HG03457 (cell line): ENCODE results near the gene PRKAA2.
"Not testable (repeated sequence)": the region's sequence is repeated elsewhere in the genome, so short reads cannot be mapped to it uniquely, and the experiment has no call there.

Experiments used
- ATAC-seq: cut with Tn5 transposase; IDR thresholded peaks from one replicate; pipeline ENCODE4 v1.9.1; 2021; ENCODE audit warnings: moderate number of reproducible peaks; ENCODE audit not compliant: unreplicated experiment

PRKAA2 gene

DNA sequence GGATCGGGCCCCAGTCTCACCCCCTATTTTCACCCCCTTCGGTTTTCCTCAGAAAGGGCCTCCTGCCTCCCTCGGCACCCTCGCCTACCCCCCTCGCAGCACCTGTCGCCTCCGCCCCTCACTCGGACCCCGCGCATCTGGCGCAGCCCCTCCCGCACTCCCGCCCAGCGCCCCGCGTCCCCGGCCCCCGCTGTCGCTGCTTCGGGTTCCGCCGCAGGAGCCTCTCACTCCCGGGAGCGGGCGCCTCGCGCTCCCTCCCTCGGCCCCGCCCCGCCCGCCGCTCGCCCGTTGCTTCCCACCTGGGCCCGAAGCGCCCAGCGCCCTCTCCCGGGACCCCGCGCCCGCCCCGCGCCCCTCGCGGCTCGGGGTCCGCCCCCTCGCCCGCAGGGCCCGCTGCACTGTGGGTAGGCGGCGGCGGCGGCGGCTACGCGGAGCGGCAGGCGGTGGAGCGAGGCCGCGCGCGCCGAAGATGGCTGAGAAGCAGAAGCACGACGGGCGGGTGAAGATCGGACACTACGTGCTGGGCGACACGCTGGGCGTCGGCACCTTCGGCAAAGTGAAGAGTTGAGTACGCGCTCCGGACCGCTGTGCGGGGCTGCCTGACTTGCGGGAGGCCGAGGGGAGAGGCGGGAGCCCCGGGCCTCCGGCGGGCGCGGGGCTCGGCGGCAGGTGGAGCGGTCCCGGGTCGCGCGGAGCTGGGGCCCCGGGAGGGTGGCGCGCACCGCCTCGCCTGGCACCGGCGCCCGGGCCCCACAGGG, at the start of gene PRKAA2:
PRKAA2 (plus strand) TSS at position 396 of the 758 bp plus-strand sequence; CDS start at position 470, 74 bp downstream.
- ATAC-seq: no peak

DNA sequence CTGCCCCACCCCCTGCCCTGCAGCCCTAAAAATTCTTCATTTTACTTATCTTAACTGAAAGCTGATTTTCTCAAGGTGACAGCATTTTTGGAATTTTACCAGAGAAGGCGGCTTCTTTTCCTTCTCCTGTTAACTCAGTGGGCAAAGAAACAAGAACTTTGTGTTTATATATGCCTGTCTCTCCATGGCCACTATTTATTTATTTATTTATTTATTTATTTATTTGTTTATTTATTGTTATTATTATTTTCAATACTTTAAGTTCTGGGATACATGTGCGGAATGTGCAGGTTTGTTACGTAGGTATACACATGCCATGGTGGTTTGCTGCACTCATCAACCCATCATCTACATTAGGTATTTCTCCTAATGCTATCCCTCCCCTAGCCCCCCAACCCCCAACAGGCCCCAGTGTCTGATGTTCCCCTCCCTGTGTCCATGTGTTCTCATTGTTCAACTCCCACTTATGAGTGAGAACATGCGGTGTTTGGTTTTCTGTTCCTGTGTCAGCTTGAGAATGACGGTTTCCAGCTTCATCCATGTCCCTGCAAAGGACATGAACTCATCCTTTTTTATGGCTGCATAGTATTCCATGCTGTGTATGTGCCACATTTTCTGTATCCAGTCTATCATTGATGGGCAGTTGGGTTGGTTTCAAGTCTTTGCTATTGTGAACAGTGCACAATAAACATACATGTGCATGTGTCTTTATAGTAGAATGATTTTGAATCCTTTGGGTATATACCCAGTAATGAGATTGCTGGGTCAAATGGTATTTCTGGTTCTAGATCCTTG, 49.5 kb upstream of the PRKAA2 start:
- ATAC-seq: not testable (repeated sequence)

DNA sequence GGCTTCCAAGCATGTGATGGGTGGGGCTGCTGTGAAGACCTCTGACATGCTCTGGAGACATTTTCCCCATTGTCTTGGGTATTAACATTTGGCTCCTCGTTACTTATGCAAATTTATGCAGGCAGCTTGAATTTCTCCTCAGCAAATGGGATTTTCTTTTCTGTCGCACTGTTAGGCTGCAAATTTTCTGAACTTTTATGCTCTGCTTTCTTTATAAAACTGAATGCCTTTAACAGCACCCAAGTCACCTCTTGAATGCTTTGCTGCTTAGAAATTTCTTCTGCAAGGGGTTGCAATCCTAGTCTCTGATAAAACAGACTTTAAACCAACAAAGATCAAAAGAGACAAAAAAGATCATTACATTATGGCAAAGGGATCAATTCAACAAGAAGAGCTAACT, 35.0 kb upstream of the PRKAA2 start:
- ATAC-seq: not testable (repeated sequence)

GRCh38 chr1:56610770-56611169, 34.3 kb upstream of the PRKAA2 start:
- ATAC-seq: not testable (repeated sequence)

DNA sequence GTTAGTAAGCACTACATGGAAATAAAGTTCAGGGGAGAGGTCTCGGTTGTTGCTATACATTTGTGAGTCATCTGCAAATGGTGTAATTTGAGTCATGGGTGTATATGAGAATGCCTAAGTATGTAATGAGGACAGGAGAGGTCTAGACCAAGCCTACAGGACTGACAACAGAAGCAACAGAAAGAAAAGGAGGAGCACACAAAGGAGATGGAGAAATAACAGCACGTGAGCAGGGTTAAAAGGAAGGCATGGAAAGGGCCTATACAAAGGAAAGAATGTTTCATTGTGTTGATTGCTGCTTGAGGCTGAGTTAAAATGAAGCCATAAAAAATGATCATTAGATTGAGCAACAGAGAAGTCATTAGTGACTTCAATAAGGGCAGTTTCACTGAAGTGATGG, 28.0 kb upstream of the PRKAA2 start:
- ATAC-seq: no peak

- ATAC-seq: no peak
These were observed 19.2 kb upstream of the PRKAA2 start for GRCh38 chr1:56625819-56626440.

- ATAC-seq: no peak
These were observed 18.6 kb upstream of the PRKAA2 start for GRCh38 chr1:56626546-56626945.

DNA sequence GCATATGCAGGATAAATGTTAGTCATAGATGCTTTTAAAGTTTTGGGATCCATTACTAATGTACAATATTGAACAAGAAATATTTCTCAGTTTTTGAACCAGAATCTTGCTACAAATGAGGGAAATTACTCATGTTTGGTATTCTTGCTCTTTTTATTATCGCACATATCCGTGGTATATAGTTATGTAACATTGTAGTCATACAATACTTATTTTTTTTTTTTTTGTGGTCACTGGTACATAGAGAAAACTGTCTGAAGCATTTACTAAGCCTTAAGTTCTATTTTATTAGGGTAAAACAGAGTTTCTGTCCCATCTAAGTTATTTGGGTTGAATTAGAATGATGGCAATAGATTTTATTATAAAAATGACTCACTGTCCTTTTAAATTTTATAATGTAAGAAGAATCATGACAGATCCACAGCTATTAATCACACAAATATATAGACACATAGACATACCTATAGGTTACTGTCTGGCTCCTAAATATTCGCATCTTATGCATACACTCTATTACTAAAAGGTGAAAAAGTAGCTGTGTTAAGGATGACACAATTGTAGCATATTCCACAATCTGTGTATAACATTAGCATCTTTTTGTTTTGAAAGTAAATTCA, 18.0 kb upstream of the PRKAA2 start:
- ATAC-seq: no peak

GRCh38 chr1:56627636-56628039, 17.5 kb upstream of the PRKAA2 start:
- ATAC-seq: no peak

- ATAC-seq: no peak
These were observed 14.3 kb upstream of the PRKAA2 start for GRCh38 chr1:56630786-56631185.

- no peak for ATAC-seq
These were observed 13.2 kb upstream of the PRKAA2 start for GRCh38 chr1:56631901-56632300.

DNA sequence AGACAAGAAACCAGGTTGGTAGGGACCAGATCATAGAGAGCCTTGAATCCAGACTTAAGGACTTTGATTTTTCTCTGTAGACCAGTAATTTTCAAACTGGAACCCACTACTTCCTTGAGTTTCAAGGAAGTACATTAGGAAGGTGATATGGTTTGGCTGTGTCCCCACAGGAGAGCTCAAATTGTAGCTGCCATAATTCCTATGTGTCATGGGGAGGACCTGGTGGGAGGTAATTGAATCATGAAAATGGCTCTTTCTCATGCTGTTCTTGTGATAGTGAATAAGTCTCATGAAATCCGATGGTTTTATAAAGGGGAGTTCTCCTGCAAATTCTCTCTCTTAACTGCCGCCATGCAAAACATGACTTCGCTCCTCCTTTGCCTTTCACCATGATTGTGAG, 10.1 kb upstream of the PRKAA2 start:
- ATAC-seq: no peak

GRCh38 chr1:56638248-56638647, 6.9 kb upstream of the PRKAA2 start:
- no peak for ATAC-seq

DNA sequence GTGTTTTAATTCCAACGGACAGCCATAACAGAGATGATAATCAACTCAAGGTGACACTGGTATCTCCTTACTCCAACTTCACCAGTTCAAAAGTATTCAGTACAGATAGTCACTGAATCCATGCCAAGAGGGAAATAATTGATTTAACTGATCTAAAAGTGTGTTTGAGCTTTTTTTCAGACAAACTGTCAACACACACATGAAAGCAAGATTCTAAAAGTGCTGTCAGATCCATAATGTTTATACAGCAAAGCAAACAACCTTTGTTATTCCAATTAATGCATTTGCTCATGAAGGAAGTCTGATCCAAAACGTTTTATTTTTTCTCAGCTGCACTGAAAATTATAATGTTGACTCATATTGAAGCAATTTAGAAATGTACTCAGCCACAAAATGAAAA, 5.9 kb upstream of the PRKAA2 start:
- ATAC-seq: no peak

- ATAC-seq: no peak
These were observed 1.5 kb upstream of the PRKAA2 start for GRCh38 chr1:56643661-56644060.

DNA sequence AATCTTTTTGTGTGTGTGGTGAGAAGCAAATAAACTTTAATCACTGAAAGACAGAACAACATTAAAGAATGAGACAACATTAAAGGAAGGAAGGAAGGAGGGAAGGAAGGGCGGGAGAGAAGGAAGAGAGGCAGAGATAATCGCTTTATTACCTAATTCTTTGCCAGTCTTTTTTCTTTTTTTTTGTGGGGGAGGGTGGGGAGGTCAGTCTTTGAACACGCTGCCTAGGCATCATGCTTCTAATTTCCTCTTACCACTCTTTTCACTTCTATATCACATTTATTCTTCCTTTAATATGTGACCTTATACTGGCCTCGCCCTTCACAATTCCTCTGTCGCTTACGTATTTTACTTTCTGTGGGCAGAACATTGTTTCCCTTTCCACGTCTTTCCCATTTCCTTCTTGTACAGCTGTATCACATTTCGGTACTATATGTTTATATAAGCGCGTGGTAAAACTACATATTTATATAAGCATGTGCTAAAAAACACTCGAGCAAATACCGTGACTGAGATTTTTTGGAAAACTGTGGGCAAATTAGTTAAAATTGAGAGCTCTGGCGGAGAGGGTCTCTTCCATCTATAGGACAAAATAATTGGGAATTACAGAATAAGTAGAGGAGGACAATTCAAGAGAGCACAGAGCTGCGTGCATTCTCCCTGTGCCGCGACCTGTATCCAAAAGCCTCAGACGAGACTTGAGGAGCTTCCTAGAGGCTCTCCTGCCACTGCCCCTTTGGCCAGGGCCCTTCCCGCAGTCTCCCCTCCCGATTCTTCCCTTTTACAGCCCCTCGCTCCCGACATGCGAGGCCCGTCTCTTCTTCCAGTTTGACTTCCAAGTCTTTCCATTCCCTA, 823 bp upstream of the PRKAA2 start:
- ATAC-seq: no peak

- ATAC-seq: no peak
These were observed 677 bp downstream of the PRKAA2 start for GRCh38 chr1:56645677-56646305.

- ATAC-seq: no peak
These were observed 1.5 kb downstream of the PRKAA2 start for GRCh38 chr1:56646611-56647010.

DNA sequence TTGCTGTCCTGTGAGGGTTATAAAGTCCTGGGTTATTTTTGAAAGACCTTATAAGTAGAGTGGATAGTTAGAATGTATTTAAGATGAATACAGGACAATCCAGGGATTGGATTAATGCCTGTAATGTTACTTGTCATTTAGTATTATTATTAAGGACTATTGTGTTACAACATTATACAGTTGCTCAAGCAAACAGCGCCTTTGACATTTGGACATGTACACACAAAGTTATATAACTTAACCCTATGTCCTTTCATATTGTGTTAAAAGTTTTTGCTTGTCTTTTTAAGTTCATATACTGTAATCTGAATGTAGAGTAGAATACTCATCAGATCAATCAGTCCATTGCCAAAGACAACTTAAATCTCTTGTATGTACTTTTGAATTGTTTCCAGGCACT, 2.0 kb downstream of the PRKAA2 start:
- no peak for ATAC-seq

GRCh38 chr1:56648546-56648945, 3.4 kb downstream of the PRKAA2 start:
- ATAC-seq: no peak
